Astrocyte of the spinal cord (primary cell): ENCODE results near the gene CSRP2.

Experiments
- DNase-seq: peaks from one replicate; pipeline ENCODE4 v3.0.0; 2011; ENCODE audit warnings: low read depth, low spot score
- H3K4me3 ChIP-seq: 2 replicates; pipeline ENCODE4 v1.5.1; 2011; ENCODE audit warnings: low read depth, mild to moderate bottlenecking, low read length, moderate library complexity
- in situ Hi-C: cut with HindIII; loops from 2 replicates; pipeline ENCODE4 v1.10.0; 2017; ENCODE audit warnings: low sequenced_read_pairs
- TF ChIP-seq, protein P1 (sequence below): IDR thresholded peaks from 2 replicates; pipeline ENCODE4 v1.5.1; 2012; ENCODE audit warnings: low read depth, mild to moderate bottlenecking, low read length, inconsistent platforms

Gene CSRP2

DNA sequence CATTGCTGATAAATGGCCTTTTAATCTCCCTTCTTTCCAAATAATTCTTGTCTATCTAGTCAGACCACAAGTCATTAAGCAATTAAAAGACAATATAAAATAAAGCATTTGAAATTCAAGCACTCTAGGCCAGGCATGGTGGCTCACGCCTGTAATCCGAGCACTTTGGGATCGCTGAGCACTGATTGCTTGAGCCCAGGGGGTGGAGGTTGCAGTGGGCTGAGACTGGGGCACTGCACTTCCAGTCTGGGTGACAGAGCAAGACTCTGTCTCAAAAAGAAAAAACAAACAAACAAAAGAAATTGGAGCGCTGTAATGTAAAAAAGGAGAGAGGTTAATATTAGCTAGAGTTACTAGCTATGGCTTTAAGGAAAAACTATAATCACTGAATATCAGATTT is 30.5 kb upstream of the CSRP2 start:
- DNase-seq = no peak
- in situ Hi-C loops = no loop called here
- H3K4me3 ChIP-seq = no peak overlapping the region
- TF ChIP-seq, protein P1, sequence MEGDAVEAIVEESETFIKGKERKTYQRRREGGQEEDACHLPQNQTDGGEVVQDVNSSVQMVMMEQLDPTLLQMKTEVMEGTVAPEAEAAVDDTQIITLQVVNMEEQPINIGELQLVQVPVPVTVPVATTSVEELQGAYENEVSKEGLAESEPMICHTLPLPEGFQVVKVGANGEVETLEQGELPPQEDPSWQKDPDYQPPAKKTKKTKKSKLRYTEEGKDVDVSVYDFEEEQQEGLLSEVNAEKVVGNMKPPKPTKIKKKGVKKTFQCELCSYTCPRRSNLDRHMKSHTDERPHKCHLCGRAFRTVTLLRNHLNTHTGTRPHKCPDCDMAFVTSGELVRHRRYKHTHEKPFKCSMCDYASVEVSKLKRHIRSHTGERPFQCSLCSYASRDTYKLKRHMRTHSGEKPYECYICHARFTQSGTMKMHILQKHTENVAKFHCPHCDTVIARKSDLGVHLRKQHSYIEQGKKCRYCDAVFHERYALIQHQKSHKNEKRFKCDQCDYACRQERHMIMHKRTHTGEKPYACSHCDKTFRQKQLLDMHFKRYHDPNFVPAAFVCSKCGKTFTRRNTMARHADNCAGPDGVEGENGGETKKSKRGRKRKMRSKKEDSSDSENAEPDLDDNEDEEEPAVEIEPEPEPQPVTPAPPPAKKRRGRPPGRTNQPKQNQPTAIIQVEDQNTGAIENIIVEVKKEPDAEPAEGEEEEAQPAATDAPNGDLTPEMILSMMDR = no peak

DNA sequence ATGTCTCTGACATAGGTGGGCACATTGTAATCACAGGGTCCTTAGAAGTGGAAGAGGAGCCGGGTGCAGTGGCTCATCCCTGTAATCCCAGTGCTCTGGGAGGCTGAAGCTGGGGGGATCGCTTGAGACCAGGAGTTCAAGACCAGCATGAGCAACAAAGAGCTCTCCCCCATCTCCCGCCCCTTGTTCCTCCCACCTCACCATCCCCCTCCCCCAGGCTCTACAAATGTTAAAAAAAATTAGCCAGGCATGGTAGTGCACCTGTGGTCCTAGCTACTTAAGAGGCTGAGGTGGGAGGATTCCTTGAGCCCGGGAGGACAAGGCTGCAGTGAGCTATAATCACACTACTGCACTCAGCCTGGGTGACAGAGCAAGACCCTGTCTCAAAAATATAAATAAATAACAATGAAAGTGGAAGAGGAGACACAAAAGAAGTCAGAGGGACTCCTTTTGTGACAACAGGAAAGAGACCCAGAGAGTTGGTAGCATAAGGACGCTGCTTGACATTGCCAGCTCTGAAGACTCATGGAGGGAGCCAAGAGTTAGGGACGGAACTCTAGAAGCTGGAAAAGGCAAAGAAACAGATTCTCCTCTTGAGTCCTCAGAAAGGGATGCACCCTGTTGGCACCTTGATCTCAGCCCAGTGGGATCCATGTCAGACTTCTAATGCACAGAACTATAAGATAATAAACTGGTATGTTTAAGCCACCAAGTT is 29.6 kb upstream of the CSRP2 start:
- DNase-seq = no peak
- in situ Hi-C loops = no loop called here
- no peak overlapping the region for H3K4me3 ChIP-seq
- TF ChIP-seq, protein P1 = no peak

DNA sequence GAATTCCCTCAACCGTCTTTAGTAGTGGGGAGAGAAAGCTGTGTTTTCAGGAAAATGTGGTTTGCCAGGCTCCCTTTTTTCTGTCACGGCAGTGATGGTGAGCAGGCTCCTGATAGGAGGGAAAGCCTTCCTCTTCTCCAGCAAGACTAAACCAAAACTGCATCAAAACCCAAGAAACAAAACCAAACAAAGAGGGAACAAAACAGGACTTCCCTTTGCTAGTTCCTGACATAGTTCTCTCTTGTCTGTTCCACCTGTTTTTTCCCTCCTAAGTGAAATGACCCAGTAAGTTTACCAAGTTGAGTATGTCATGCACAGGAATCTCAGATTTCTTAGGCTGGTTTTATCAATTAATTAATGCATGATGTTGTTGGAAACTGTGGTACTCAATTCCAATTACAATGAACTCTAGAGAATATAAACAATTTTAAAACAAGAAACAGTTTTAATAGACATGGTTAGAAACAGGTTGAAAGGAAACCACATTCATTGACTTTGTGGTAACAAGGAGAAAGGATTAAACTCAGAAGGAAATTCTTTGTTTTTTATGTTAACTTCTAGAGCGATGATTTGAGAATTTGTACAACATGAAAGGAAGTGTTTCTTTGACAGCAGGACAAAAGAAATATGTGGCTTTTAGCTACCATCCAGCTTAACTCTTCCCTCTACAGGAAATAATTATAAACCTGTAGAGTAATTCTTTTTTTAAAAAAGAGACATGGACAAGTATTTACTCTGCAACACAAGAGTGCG is 23.0 kb upstream of the CSRP2 start:
- DNase-seq = no peak
- TF ChIP-seq, protein P1 = no peak
- in situ Hi-C loops = no loop called here
- no peak overlapping the region for H3K4me3 ChIP-seq

DNA sequence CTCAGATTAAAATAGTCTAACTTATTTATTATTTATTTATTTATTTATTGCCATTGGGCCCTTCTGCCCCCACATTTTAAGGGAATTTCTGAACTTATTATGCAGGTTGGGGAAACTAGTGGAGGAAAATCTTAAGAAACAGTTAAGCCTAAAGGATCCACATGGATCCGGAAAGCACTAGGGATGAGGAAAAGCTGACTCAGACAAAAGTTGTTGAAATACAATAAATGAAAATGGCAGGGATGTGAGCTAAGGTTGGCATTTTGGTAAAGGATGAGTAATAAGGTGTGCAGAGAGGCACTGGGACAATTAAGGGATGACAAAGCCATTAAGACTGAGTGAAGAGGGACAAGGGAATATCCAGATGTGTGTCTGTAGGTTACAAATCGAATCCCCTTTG is 20.7 kb upstream of the CSRP2 start:
- in situ Hi-C loops = no loop called here
- no peak overlapping the region for H3K4me3 ChIP-seq
- TF ChIP-seq, protein P1 = no peak
- DNase-seq = no peak

DNA sequence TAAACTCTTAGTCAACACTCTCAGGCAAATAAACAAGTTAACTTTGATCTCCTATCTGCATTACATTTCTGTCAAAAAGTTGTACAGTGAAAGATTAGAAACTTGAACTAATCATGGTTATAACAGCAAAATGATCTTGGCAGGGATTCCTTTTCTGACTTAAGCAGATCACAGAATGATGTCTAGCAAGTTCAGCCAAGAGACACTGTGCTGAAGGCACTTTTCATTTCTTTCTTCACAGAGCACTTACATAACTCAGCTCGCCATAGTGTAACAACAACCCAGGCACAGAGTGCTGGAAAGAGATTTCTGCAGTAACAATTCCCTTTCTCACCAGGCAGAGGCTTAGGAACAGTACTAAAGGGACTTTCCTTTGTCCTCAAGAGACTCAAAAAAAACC is 19.6 kb upstream of the CSRP2 start:
- in situ Hi-C loops = no loop called here
- DNase-seq = no peak
- TF ChIP-seq, protein P1 = no peak
- H3K4me3 ChIP-seq = no peak overlapping the region

DNA sequence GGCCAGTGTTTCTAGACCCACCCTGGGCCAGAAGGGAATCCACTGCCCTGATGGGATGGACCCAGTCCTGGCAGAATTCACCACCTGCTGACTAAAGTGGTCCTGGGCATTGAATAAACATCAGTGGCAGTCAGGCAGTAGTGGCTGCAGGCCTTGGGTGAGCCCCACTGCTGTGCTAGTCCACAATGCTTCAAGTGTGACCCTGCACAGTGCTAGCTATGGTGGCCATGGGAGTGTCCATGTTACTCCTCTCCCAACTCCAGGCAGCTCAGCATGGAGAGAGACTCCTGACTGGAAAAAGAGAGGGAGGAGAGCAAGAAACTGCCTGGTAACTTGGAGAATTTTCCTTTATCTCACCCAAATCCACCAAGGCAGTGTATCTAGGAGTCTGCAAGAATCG is 17.5 kb upstream of the CSRP2 start:
- in situ Hi-C loops = no loop called here
- H3K4me3 ChIP-seq = no peak overlapping the region
- DNase-seq = no peak
- TF ChIP-seq, protein P1 = no peak
